Measurements from ENCODE around the gene MCC.

Gene MCC

GRCh38 chr5:113002423-113002822 is 485.8 kb downstream of the MCC start:
- DNase-seq = no peak

GRCh38 chr5:113000466-113000865 is 487.8 kb downstream of the MCC start:
- DNase-seq = no peak

GRCh38 chr5:112998296-112998695 is 490.0 kb downstream of the MCC start:
- no peak for DNase-seq

- DNase-seq = no peak
Observed at GRCh38 chr5:112996830-112997374, 491.4 kb downstream of the MCC start.

- no peak for DNase-seq
Observed at GRCh38 chr5:112995764-112996618, 492.3 kb downstream of the MCC start.

- no peak for DNase-seq
Observed at GRCh38 chr5:112986224-112986623, 502.0 kb downstream of the MCC start.

- DNase-seq = no peak
Observed at GRCh38 chr5:112983363-112983762, 504.9 kb downstream of the MCC start.

GRCh38 chr5:112979723-112980122 is 508.5 kb downstream of the MCC start:
- DNase-seq = no peak

- no peak for DNase-seq
Observed at GRCh38 chr5:112978836-112979235, 509.4 kb downstream of the MCC start.

- DNase-seq = no peak
Observed at GRCh38 chr5:112977440-112977861, 510.8 kb downstream of the MCC start.

- DNase-seq = peak; percentile 98
Observed at GRCh38 chr5:112976432-112977309, 511.6 kb downstream of the MCC start, which contains the start of gene DCP2. TSS of gene DCP2 (plus strand) at chr5:112976798. CDS start at chr5:112976934, 136 bp downstream.

GRCh38 chr5:112975721-112976431 is 512.4 kb downstream of the MCC start:
- peak; percentile 84 for DNase-seq

GRCh38 chr5:112974901-112975300 is 513.4 kb downstream of the MCC start:
- no peak for DNase-seq

- DNase-seq = no peak
Observed at GRCh38 chr5:112973904-112974303, 514.3 kb downstream of the MCC start.

- DNase-seq = no peak
Observed at GRCh38 chr5:112973036-112973435, 515.2 kb downstream of the MCC start.
